ENCODE results near the gene PTK6. TPM values are rescaled to one million over a fixed set of nuclear protein-coding genes. Genes with fewer than 3 reads are reported as not detected.
A peak's percentile ranks its signal among the peaks of the same experiment; 100 is the strongest.

Gene PTK6
- total RNA-seq, 1 donor from 2014 or later = 0.13 TPM

GRCh38 chr20:63554361-63555278 lies 17.4 kb upstream of the PTK6 start:
- no peak for DNase-seq (ENCODE audit: extremely low spot score, unreplicated experiment)
- peaks cover 12% of the 10 kb centered on the region for H3K4me1 Mint-ChIP-seq (ENCODE audit: unreplicated experiment)

DNA sequence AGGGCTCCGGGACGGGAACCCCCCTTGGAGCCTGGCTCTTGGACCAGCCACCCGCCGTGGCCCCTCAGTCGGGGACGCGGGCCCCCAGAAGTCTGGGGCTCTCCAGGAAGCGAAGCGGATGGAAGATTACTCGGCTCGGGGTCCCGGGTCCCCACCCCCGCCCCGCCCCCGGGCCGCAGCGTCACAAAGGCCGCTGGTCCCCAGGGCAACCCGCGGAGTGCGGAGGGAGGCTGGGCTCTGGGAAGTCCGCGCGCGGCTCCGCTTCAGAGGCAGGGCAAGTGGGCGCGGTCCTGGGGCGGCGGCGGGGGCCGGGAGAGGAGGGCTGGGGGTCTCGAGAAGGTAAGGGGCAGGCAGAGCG lies 16.7 kb upstream of the PTK6 start, which contains the start of gene FNDC11:
Gene FNDC11 (plus strand): TSS at position 227 of the 358 bp plus-strand sequence. CDS start 1,505 bp downstream, outside the sequence.
- DNase-seq (ENCODE audit: extremely low spot score, unreplicated experiment) = no peak
- Mint-ChIP-seq H3K9me3 (ENCODE audit: unreplicated experiment) (no peaks in the 10 kb centered on the region), H3K36me3 (ENCODE audit: unreplicated experiment) (no peaks in the 10 kb centered on the region), H3K4me1 (ENCODE audit: unreplicated experiment) (peaks cover 12% of the 10 kb centered on the region), H3K27me3 (ENCODE audit: unreplicated experiment) (no peaks in the 10 kb centered on the region), H3K27ac (ENCODE audit: unreplicated experiment) (no peak within 1 kb of the TSS), H3K4me3 (ENCODE audit: unreplicated experiment) (peak within 1 kb of the TSS; percentile 61)
- TF ChIP-seq, protein P1, sequence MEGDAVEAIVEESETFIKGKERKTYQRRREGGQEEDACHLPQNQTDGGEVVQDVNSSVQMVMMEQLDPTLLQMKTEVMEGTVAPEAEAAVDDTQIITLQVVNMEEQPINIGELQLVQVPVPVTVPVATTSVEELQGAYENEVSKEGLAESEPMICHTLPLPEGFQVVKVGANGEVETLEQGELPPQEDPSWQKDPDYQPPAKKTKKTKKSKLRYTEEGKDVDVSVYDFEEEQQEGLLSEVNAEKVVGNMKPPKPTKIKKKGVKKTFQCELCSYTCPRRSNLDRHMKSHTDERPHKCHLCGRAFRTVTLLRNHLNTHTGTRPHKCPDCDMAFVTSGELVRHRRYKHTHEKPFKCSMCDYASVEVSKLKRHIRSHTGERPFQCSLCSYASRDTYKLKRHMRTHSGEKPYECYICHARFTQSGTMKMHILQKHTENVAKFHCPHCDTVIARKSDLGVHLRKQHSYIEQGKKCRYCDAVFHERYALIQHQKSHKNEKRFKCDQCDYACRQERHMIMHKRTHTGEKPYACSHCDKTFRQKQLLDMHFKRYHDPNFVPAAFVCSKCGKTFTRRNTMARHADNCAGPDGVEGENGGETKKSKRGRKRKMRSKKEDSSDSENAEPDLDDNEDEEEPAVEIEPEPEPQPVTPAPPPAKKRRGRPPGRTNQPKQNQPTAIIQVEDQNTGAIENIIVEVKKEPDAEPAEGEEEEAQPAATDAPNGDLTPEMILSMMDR (IDR thresholded peaks at IDR 0.05) = no peak

More at GRCh38 chr20:63554361-63555278, 17.4 kb upstream of the PTK6 start:
- Mint-ChIP-seq H3K27me3 (ENCODE audit: unreplicated experiment) (no peaks in the 10 kb centered on the region), H3K4me3 (ENCODE audit: unreplicated experiment) (peak overlapping the region; percentile 61), H3K27ac (ENCODE audit: unreplicated experiment) (no peak overlapping the region), H3K9me3 (ENCODE audit: unreplicated experiment) (no peaks in the 10 kb centered on the region), H3K36me3 (ENCODE audit: unreplicated experiment) (no peaks in the 10 kb centered on the region)
- TF ChIP-seq, protein P1 (IDR thresholded peaks at IDR 0.05) = no peak

DNA sequence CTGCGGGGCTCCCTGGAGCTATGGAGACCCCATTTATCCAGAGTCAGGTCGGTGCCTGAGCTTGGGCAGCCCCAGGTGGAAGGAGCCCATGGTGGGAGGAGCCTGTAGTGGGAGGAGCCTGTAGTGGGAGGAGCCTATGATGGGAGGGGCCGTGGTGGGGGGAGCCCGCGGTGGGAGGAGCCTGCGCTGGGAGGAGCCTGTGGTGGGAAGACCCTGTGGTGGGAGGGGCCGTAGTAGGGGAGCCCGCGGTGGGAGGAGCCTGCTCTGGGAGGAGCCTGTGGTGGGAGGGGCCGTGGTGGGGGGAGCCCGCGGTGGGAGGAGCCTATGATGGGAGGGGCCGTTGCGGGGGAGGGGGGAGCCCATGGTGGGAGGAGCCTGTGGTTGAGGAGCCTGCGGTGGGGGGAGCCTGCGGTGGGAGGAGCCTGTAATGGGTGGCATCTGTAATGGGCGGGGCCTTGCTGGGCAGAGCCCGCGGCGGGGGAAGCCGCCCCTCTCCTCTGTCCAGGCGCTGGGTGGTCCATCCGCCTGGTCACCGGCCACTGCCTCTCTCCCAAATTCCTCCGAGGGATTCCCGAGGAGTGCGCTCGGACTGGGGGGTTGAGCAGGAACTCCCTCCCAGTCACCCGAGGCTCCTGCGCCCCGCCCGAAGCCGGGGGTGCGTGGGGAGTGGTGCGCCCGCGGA lies 16.2 kb upstream of the PTK6 start:
- Mint-ChIP-seq H3K36me3 (ENCODE audit: unreplicated experiment) (no peaks in the 10 kb centered on the region), H3K27ac (ENCODE audit: unreplicated experiment) (no peak overlapping the region), H3K27me3 (ENCODE audit: unreplicated experiment) (no peaks in the 10 kb centered on the region), H3K4me1 (ENCODE audit: unreplicated experiment) (peaks cover 12% of the 10 kb centered on the region), H3K4me3 (ENCODE audit: unreplicated experiment) (peak overlapping the region; percentile 50), H3K9me3 (ENCODE audit: unreplicated experiment) (no peaks in the 10 kb centered on the region)
- peak; percentile 91 for DNase-seq (ENCODE audit: extremely low spot score, unreplicated experiment)
- TF ChIP-seq, protein P1 (IDR thresholded peaks at IDR 0.05) = no peak

GRCh38 chr20:63552481-63553249 lies 15.5 kb upstream of the PTK6 start:
- H3K4me1 Mint-ChIP-seq (ENCODE audit: unreplicated experiment) = peaks cover 12% of the 10 kb centered on the region
- H3K4me3 Mint-ChIP-seq (ENCODE audit: unreplicated experiment) = peak overlapping the region; percentile 10
- H3K27ac Mint-ChIP-seq (ENCODE audit: unreplicated experiment) = no peak overlapping the region
- TF ChIP-seq, protein P1 (IDR thresholded peaks at IDR 0.05) = no peak
- no peaks in the 10 kb centered on the region for H3K36me3 Mint-ChIP-seq (ENCODE audit: unreplicated experiment)
- no peaks in the 10 kb centered on the region for H3K9me3 Mint-ChIP-seq (ENCODE audit: unreplicated experiment)
- no peak for DNase-seq (ENCODE audit: extremely low spot score, unreplicated experiment)
- no peaks in the 10 kb centered on the region for H3K27me3 Mint-ChIP-seq (ENCODE audit: unreplicated experiment)
